GM21360 (cell line): Measurements from ENCODE around the gene DDX24.

ENCODE experiments used
- ATAC-seq: cut with Tn5 transposase; IDR thresholded peaks from one replicate; pipeline ENCODE4 v1.9.1; 2021; ENCODE audit warnings: mild to moderate bottlenecking, moderate library complexity; ENCODE audit not compliant: unreplicated experiment

Gene DDX24

GRCh38 chr14:94018308-94018707, 62.7 kb downstream of the DDX24 start:
- ATAC-seq: no peak

DNA sequence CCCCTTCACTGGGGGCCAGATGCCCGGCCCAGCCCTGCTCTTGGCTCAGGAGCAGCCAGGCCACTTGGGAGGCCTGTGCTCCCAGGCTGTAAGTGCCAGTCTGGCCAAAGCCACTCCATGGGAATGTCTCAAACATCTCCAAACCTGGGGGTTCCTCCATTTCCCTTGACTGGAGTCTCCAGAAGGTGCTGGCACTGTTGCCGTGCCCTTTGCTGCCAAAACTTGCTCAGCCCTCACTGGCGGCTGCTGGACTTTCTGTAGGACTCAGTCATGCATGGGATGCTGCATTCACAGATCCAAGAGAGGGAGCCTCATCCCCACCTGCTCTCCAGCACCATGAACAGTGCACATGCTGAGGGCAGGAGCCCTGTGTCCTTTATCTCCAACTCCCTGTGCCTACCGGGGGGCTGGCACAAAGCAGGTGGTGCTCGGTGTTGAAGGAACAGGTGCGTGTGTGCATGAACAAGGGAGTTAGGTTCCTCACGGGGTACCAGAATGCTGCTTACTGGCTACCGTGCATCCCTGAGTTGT, 64.5 kb downstream of the DDX24 start:
- no peak for ATAC-seq

GRCh38 chr14:94015223-94015622, 65.8 kb downstream of the DDX24 start:
- ATAC-seq: no peak

DNA sequence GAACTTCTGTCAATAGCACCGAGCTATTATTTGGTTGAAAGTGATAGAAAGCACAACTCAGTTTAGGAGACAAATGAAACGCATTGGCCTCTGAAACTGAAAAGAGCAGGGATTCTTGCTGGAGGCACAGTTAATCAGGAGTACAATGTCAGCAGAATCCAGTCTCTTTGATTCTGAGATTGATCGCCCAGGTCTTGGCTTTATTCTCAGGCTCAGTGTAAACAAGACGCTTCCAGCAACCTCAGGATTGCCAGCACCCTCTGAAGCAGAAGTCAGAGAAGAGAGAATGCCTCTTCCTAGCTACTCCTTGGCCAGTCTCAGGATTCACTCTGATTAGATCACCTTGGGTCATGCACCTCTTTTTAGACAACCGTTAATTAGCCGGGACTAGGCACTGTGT, 66.6 kb downstream of the DDX24 start:
- no peak for ATAC-seq

DNA sequence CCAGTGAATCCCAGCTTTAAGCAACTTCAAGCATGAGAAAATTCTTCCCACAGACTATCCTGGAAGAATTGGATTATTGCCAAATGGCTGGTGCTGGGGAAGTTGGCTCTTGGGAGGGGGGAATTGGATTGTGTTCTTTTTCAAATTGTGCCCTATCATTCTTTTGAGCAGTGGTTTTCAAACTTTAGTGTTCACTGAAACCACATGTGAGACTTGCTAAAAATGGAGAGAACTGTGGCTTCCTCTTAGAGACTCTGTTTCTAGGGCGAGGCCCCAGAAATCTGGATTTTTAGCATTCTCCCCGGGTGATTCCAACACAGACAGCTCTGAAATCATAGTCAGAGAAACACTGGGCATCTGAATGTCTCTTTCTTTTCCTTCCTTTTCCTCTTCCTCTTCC, 69.2 kb downstream of the DDX24 start:
- ATAC-seq: no peak

- no peak for ATAC-seq
Observed at GRCh38 chr14:94010625-94011024, 70.4 kb downstream of the DDX24 start.

GRCh38 chr14:94009767-94010166, 71.2 kb downstream of the DDX24 start:
- ATAC-seq: no peak

- ATAC-seq: no peak
Observed at GRCh38 chr14:94008234-94008633, 72.8 kb downstream of the DDX24 start.

DNA sequence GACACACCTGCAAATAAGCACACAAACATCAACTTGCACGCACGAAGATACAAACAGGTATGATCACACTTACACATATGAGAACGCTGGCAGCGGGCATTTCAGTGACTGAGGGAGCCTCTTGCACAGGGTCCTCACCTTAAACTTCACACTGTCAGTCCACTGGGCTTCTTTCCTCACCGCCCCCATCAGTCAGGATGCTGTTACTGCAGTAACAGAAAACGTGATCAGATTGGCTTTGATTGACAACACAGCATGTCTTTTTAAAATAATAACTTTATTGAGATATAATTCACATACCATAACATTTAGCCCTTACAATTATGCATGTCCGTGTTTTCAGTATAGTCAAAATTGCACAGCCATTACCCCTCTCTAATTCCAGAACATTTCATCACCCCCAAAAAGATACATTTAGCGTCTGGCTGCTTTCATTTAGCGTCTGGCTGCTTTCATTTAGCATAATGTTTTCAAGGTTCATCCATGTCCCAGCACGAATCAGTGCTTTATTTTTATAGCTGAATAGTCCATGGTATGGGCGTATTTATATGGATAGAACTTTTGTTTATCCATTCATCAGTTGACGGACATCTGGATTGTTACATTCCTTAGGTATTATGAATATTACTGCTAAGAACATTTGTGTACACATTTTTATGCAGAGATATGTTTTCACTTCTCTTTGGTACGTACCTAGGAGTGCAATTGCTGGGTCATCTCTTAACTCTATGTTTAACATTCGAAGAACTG, 75.5 kb downstream of the DDX24 start:
- ATAC-seq: no peak

- ATAC-seq: no peak
Observed at GRCh38 chr14:94004015-94004414, 77.0 kb downstream of the DDX24 start.

DNA sequence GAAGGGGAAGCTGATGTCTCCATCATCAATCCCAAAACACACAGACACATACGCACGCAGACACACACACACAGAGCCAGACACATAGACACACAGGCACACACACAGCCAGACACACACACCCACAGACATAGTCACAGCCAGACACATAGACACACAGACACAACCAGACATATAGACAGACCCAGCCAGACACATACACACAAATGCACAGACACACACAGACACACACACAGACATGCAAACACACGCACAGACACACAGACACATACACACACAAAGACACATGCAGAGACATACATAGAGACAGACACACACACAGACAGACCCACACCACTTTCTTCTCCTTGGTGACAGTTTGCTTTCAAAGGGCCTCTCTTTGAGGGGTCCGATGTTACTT, 77.6 kb downstream of the DDX24 start:
- ATAC-seq: no peak

DNA sequence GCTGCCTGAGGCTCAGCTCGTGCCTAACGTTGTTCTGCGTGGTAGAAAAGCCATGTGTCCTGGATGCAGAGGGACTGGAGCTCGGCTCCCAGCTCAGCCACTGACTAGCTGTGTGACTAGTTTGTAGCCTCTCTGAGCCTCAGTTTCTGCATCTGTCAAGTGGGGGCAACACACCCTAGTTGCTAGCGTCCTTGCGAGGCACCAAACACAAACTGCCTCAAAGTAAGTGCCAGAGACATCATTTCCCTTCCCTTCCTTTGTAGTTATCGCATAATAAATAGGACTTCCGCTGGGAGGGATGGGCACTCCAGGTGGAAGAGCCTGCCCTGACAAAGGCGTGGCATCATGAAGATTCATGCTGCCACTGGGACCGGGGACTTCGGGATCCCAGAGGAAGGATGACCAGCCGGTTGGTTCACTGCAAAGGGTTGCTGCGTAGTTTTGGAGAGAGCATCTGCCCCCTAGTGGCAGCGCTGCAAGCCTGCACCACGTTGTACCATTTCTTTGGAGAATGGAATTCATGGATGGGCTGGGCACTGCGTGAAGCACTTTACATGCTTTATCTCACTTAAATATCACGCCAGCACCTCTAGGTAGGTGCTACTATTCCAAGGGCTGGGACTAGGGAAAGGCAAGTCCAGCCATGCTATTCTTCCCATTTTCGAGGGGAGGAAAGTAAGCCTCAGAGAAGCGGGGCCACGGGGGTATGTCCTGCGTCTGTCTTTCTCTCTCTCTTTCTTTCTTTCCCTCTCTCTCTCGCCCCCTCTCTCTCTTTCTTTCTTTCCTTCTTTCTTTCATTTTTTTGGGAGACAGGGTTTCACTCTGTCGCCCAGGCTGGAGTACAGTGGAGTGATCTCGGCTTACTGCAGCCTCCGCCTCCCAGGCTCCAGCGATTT, 79.3 kb downstream of the DDX24 start:
- no peak for ATAC-seq

GRCh38 chr14:94001016-94001415, 80.0 kb downstream of the DDX24 start:
- no peak for ATAC-seq

- ATAC-seq: no peak
Observed at GRCh38 chr14:94000267-94000666, 80.7 kb downstream of the DDX24 start.

GRCh38 chr14:93999573-93999972, 81.4 kb downstream of the DDX24 start:
- ATAC-seq: no peak

DNA sequence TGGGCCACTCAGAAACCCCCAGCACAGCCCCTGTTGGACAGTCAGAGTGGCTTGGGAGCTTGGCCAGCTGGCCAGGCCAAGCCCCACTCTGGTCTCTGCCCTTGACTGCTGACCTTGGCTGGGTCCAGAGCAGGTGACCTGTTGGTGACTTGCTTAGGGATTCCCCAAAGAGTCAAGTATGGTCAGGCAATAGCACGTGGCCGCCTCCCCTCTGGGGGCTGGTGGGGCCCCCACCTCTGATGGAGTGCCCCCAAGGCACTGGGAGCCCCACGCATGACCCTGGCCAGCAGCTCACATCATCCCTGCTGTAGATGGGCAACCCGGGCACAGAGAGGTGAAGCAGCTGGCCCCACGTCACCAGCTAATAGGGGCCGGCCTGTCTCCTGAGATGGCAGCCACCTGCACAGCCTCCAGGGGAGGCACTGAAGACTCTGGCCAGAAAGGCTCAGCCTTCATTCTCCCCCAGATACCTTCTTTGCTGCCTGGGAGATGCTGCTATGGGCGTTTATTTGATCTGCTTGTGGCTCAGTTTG, 82.1 kb downstream of the DDX24 start:
- no peak for ATAC-seq
